ENCODE data around the gene SYNPO2. TPM values are rescaled to one million over a fixed set of nuclear protein-coding genes. Genes with fewer than 3 reads are reported as not detected.
A peak's percentile ranks its signal among the peaks of the same experiment; 100 is the strongest.

Gene SYNPO2
- total and polyA plus RNA-seq, 3 donors from 2014 or later = 29.1 to 53.4 (median 44.3) TPM

GRCh38 chr4:118964891-118965411, 76.3 kb downstream of the SYNPO2 start:
- Histone ChIP-seq H3K4me3 (no peak overlapping the region), H3K4me1 (peaks cover 55% of the 10 kb centered on the region), H3K27ac (peak overlapping the region; percentile 53 to 86), H3K36me3 (ENCODE audit: low read depth, missing control alignments) (no peaks in the 10 kb centered on the region), H3K9me3 (no peaks in the 10 kb centered on the region), H3K27me3 (no peaks in the 10 kb centered on the region)
- WGBS, 2 donors = 32 to 43% methylated on average over 3 of the region's 3 CpGs
- TF ChIP-seq CTCF (IDR thresholded peaks at IDR 0.05) (no peak), POLR2A (IDR thresholded peaks at IDR 0.05) (no peak)
- DNase-seq = peak; percentile 62
- intact Hi-C loops (cut with DNase I; ENCODE audit: low total_unique reads) = loop anchor here (5.0 to 10.0 kb wide), 2 partner anchors 78 to 200 kb away; partner anchors contain the start of gene SYNPO2

GRCh38 chr4:118967393-118967792, 78.7 kb downstream of the SYNPO2 start:
- Histone ChIP-seq H3K27me3 (no peaks in the 10 kb centered on the region), H3K27ac (peak overlapping the region; percentile 53 to 86), H3K36me3 (ENCODE audit: low read depth, missing control alignments) (no peaks in the 10 kb centered on the region), H3K9me3 (no peaks in the 10 kb centered on the region), H3K4me1 (peaks cover 57% of the 10 kb centered on the region), H3K4me3 (no peak overlapping the region)
- intact Hi-C loops (cut with DNase I; ENCODE audit: low total_unique reads) = loop anchor here (5.0 to 10.0 kb wide), 2 partner anchors 80 to 203 kb away; partner anchors contain the start of gene SYNPO2
- TF ChIP-seq CTCF (IDR thresholded peaks at IDR 0.05) = no peak
- no peak for TF ChIP-seq POLR2A (IDR thresholded peaks at IDR 0.05)
- 46 to 49% methylated on average over 2 of the region's 2 CpGs for WGBS, 2 donors
- peak; percentile 23 for DNase-seq

GRCh38 chr4:118968005-118968404, 79.4 kb downstream of the SYNPO2 start:
- TF ChIP-seq CTCF (IDR thresholded peaks at IDR 0.05) (no peak), POLR2A (IDR thresholded peaks at IDR 0.05) (no peak)
- 9% methylated on average over 1 of the region's 1 CpG for WGBS, 2 donors
- no peak overlapping the region for H3K4me3 ChIP-seq

GRCh38 chr4:118968813-118969212, 80.2 kb downstream of the SYNPO2 start:
- no peak for TF ChIP-seq POLR2A (IDR thresholded peaks at IDR 0.05)
- no peak for TF ChIP-seq CTCF (IDR thresholded peaks at IDR 0.05)
- H3K27ac ChIP-seq = peak overlapping the region; percentile 71 to 86
- intact Hi-C loops (cut with DNase I; ENCODE audit: low total_unique reads) = loop anchor here (5.0 to 10.0 kb wide), 2 partner anchors 82 to 204 kb away; partner anchors contain the start of gene SYNPO2
- H3K9me3 ChIP-seq = no peaks in the 10 kb centered on the region
- H3K4me1 ChIP-seq = peaks cover 60% of the 10 kb centered on the region
- H3K4me3 ChIP-seq = no peak overlapping the region
- 30 to 35% methylated on average over 6 of the region's 6 CpGs for WGBS, 2 donors
- H3K27me3 ChIP-seq = no peaks in the 10 kb centered on the region
- no peaks in the 10 kb centered on the region for H3K36me3 ChIP-seq (ENCODE audit: low read depth, missing control alignments)
- DNase-seq = no peak

More at GRCh38 chr4:118968005-118968404, 79.4 kb downstream of the SYNPO2 start:
- no peaks in the 10 kb centered on the region for H3K36me3 ChIP-seq (ENCODE audit: low read depth, missing control alignments)
- H3K4me1 ChIP-seq = peaks cover 63% of the 10 kb centered on the region
- no peaks in the 10 kb centered on the region for H3K27me3 ChIP-seq
- no peaks in the 10 kb centered on the region for H3K9me3 ChIP-seq
- intact Hi-C loops (cut with DNase I; ENCODE audit: low total_unique reads) = loop anchor here (5.0 to 10.0 kb wide), 2 partner anchors 81 to 203 kb away; partner anchors contain the start of gene SYNPO2
- peak overlapping the region; percentile 71 to 86 for H3K27ac ChIP-seq
- peak; percentile 79 for DNase-seq

- no peak overlapping the region for H3K4me3 ChIP-seq
- 16 to 32% methylated on average over 5 of the region's 5 CpGs for WGBS, 2 donors
- H3K9me3 ChIP-seq = no peaks in the 10 kb centered on the region
- H3K27me3 ChIP-seq = no peaks in the 10 kb centered on the region
- DNase-seq = peak; percentile 79
- H3K4me1 ChIP-seq = peaks cover 55% of the 10 kb centered on the region
- no peak for TF ChIP-seq POLR2A (IDR thresholded peaks at IDR 0.05)
- peak in 2 of 3 experiments; percentile 62 to 75 for TF ChIP-seq CTCF (IDR thresholded peaks at IDR 0.05)
- peak overlapping the region in 1 of 2 donors; percentile 86 for H3K27ac ChIP-seq
- no peaks in the 10 kb centered on the region for H3K36me3 ChIP-seq (ENCODE audit: low read depth, missing control alignments)
- intact Hi-C loops (cut with DNase I; ENCODE audit: low total_unique reads) = loop anchor here (5.0 to 10.0 kb wide), 2 partner anchors 82 to 205 kb away; partner anchors contain the start of gene SYNPO2
Observed at GRCh38 chr4:118969359-118969758, 80.7 kb downstream of the SYNPO2 start.

Measured in testis (tissue), 3 donors.